Upper lobe of left lung (tissue), 4 donors: ENCODE results near the gene SFT2D1.

Experiments used
- CTCF ChIP-seq, 6 experiments: fragments of 450-650 bp in 4 of 6; fragments of 200-600 bp in 2 of 6; sonication (generic) in 2 of 6; IDR thresholded peaks; one replicate each; pipeline ENCODE4 v1.5.1; 2016 to 2019; ENCODE audit warnings: antibody characterized with exemption in 6 of 6
- POLR2A ChIP-seq, 4 donors: fragments of 450-650 bp; IDR thresholded peaks; one replicate each; pipeline ENCODE4 v1.5.1; 2016 to 2017; ENCODE audit warnings: antibody characterized with exemption in 4 of 4, mild to moderate bottlenecking in 2 of 4
- POLR2AphosphoS5 ChIP-seq, 2 donors: sonication (generic); formaldehyde crosslinking; IDR thresholded peaks; one replicate each; pipeline ENCODE4 v1.5.1; 2017; ENCODE audit warnings: antibody characterized with exemption in 2 of 2

GRCh38 chr6:166336847-166337246 lies 5.5 kb downstream of the SFT2D1 start:
- TF ChIP-seq CTCF (IDR thresholded peaks at IDR 0.05): no peak
- TF ChIP-seq POLR2AphosphoS5 (IDR thresholded peaks at IDR 0.05): no peak
- TF ChIP-seq POLR2A (IDR thresholded peaks at IDR 0.05): no peak
